Nephron (organoid): ENCODE measurements around the gene PLD6.

Experiments
- H3K27ac Mint-ChIP-seq, 3 experiments: 2 replicates each; pipeline ENCODE4 v1.8.0; 2020; ENCODE audit warnings: mixed read lengths in 3 of 3, mild to moderate bottlenecking in 2 of 3, moderate library complexity in 1 of 3
- H3K27me3 Mint-ChIP-seq: 2 replicates; pipeline ENCODE4 v1.8.0; 2021; ENCODE audit warnings: low read depth, mild to moderate bottlenecking, moderate library complexity, mixed read lengths
- H3K36me3 Mint-ChIP-seq: 2 replicates; pipeline ENCODE4 v1.8.0; 2020; ENCODE audit warnings: low read depth, mixed read lengths
- H3K4me1 Mint-ChIP-seq: 2 replicates; pipeline ENCODE4 v1.8.0; 2020; ENCODE audit warnings: mixed read lengths
- H3K4me3 Mint-ChIP-seq, 3 experiments: 2 replicates each; pipeline ENCODE4 v1.8.0; 2020; ENCODE audit warnings: mild to moderate bottlenecking in 3 of 3, mixed read lengths in 3 of 3, moderate library complexity in 2 of 3
- H3K9me3 Mint-ChIP-seq: 2 replicates; pipeline ENCODE4 v1.8.0; 2020; ENCODE audit warnings: mixed read lengths
- CTCF ChIP-seq, 3 experiments: fragments of 200-600 bp; sonication (generic); IDR thresholded peaks; one replicate each; pipeline ENCODE4 v1.5.0; 2021; ENCODE audit warnings: antibody characterized with exemption in 3 of 3; ENCODE audit not compliant: unreplicated experiment in 3 of 3

Gene PLD6

GRCh38 chr17:17243163-17243562 is 37.0 kb upstream of the PLD6 start:
- no peak overlapping the region for H3K27ac Mint-ChIP-seq
- H3K4me1 Mint-ChIP-seq, result no peaks in the 10 kb centered on the region
- no peak for TF ChIP-seq CTCF (IDR thresholded peaks at IDR 0.05; ENCODE audit: unreplicated experiment in 3 of 3)
- no peaks in the 10 kb centered on the region for H3K27me3 Mint-ChIP-seq
- no peaks in the 10 kb centered on the region for H3K9me3 Mint-ChIP-seq
- no peak overlapping the region for H3K4me3 Mint-ChIP-seq
- peaks cover 17% of the 10 kb centered on the region for H3K36me3 Mint-ChIP-seq

GRCh38 chr17:17242246-17242645 is 36.1 kb upstream of the PLD6 start:
- TF ChIP-seq CTCF (IDR thresholded peaks at IDR 0.05; ENCODE audit: unreplicated experiment in 3 of 3), result no peak
- Mint-ChIP-seq H3K27me3 (no peaks in the 10 kb centered on the region), H3K4me1 (no peaks in the 10 kb centered on the region), H3K27ac (no peak overlapping the region), H3K4me3 (no peak overlapping the region), H3K36me3 (peaks cover 9% of the 10 kb centered on the region), H3K9me3 (no peaks in the 10 kb centered on the region)

GRCh38 chr17:17241656-17242055 is 35.5 kb upstream of the PLD6 start:
- H3K4me1 Mint-ChIP-seq, result no peaks in the 10 kb centered on the region
- TF ChIP-seq CTCF (IDR thresholded peaks at IDR 0.05; ENCODE audit: unreplicated experiment in 3 of 3), result no peak
- H3K27ac Mint-ChIP-seq, result no peak overlapping the region
- H3K36me3 Mint-ChIP-seq, result peaks cover 3% of the 10 kb centered on the region
- H3K27me3 Mint-ChIP-seq, result no peaks in the 10 kb centered on the region
- H3K9me3 Mint-ChIP-seq, result no peaks in the 10 kb centered on the region
- H3K4me3 Mint-ChIP-seq, result peak overlapping the region in 1 of 3 experiments; percentile 15

GRCh38 chr17:17239832-17240231 is 33.7 kb upstream of the PLD6 start:
- Mint-ChIP-seq H3K9me3 (no peaks in the 10 kb centered on the region), H3K4me3 (peak overlapping the region; percentile 91 to 98 (median 97)), H3K27me3 (no peaks in the 10 kb centered on the region), H3K27ac (peak overlapping the region; percentile 99 to 100 (median 100)), H3K4me1 (peaks cover 16% of the 10 kb centered on the region), H3K36me3 (no peaks in the 10 kb centered on the region)
- no peak for TF ChIP-seq CTCF (IDR thresholded peaks at IDR 0.05; ENCODE audit: unreplicated experiment in 3 of 3)

- Mint-ChIP-seq H3K9me3 (no peaks in the 10 kb centered on the region), H3K27me3 (no peaks in the 10 kb centered on the region), H3K27ac (peak within 1 kb of the TSS; percentile 99 to 100 (median 100)), H3K4me1 (peaks cover 21% of the 10 kb centered on the region), H3K36me3 (peaks cover under 1% of the 10 kb centered on the region), H3K4me3 (peak within 1 kb of the TSS; percentile 91 to 98 (median 97))
- no peak for TF ChIP-seq CTCF (IDR thresholded peaks at IDR 0.05; ENCODE audit: unreplicated experiment in 3 of 3)
Observed at GRCh38 chr17:17237026-17237799, 31.1 kb upstream of the PLD6 start, which contains the start of gene FLCN. FLCN (minus strand) TSS chr17:17237168; CDS start chr17:17228137, 9,031 bp downstream.
